MM.1S (cell line): ENCODE data around the gene NPR3.

Experiments used
- DNase-seq: peaks from one replicate; pipeline ENCODE4 v3.0.0-alpha.2; 2015
- H2AFZ ChIP-seq: fragments of 300-600 bp; sonication (generic); 2 replicates; pipeline ENCODE4 v1.6.0; 2016; ENCODE audit warnings: antibody characterized with exemption, low read length
- H3F3A ChIP-seq: fragments of 300-600 bp; sonication (generic); 2 replicates; pipeline ENCODE4 v1.6.1; 2016; ENCODE audit warnings: mild to moderate bottlenecking, antibody characterized with exemption, low read length, moderate library complexity, mixed read lengths; ENCODE audit not compliant: insufficient read depth
- H3K27ac ChIP-seq: fragments of 300-600 bp; sonication (generic); 2 replicates; pipeline ENCODE4 v1.5.1; 2016; ENCODE audit warnings: mild to moderate bottlenecking, low read length
- H3K27me3 ChIP-seq: fragments of 300-600 bp; sonication (generic); replicated peaks from 2 replicates; pipeline ENCODE4 v1.6.0; 2016; ENCODE audit warnings: low read length; ENCODE audit not compliant: insufficient read depth
- H3K36me3 ChIP-seq: fragments of 300-600 bp; sonication (generic); replicated peaks from 2 replicates; pipeline ENCODE4 v1.6.1; 2016; ENCODE audit warnings: mild to moderate bottlenecking, low read length, mixed read lengths; ENCODE audit not compliant: insufficient read depth
- H3K4me1 ChIP-seq: fragments of 300-600 bp; sonication (generic); 2 replicates; pipeline ENCODE4 v1.6.1; 2016; ENCODE audit warnings: low read length, mixed read lengths
- H3K4me2 ChIP-seq: fragments of 300-600 bp; sonication (generic); 2 replicates; pipeline ENCODE4 v1.6.0; 2016; ENCODE audit warnings: low read depth, low read length
- H3K4me3 ChIP-seq: fragments of 300-600 bp; sonication (generic); 2 replicates; pipeline ENCODE4 v1.5.1; 2016; ENCODE audit warnings: low read length, mixed read lengths
- H3K79me2 ChIP-seq: fragments of 300-600 bp; sonication (generic); 2 replicates; pipeline ENCODE4 v1.6.1; 2016; ENCODE audit warnings: mixed run types, low read length, mixed read lengths
- H3K9ac ChIP-seq: fragments of 300-600 bp; sonication (generic); 2 replicates; pipeline ENCODE4 v1.6.1; 2016; ENCODE audit warnings: low read length, mixed read lengths
- H3K9me2 ChIP-seq: fragments of 300-600 bp; sonication (generic); replicated peaks from 2 replicates; pipeline ENCODE4 v1.6.1; 2016; ENCODE audit warnings: mild to moderate bottlenecking, low read length, mixed read lengths; ENCODE audit not compliant: insufficient read depth
- H3K9me3 ChIP-seq: fragments of 300-600 bp; sonication (generic); replicated peaks from 2 replicates; pipeline ENCODE4 v1.6.1; 2016; ENCODE audit warnings: mild to moderate bottlenecking, low read length, mixed read lengths; ENCODE audit not compliant: insufficient read depth
- H4K20me1 ChIP-seq: fragments of 300-600 bp; sonication (generic); 2 replicates; pipeline ENCODE4 v1.6.1; 2016; ENCODE audit warnings: mild to moderate bottlenecking, low read length, moderate library complexity, mixed read lengths; ENCODE audit not compliant: insufficient read depth
- EZH2 ChIP-seq: fragments of 300-600 bp; sonication (generic); optimal IDR thresholded peaks from 2 replicates; pipeline ENCODE3; 2017; ENCODE audit warnings: low read depth, mild to moderate bottlenecking, antibody characterized with exemption, low read length, mixed read lengths
- EZH2phosphoT487 ChIP-seq: fragments of 300-600 bp; sonication (generic); IDR thresholded peaks from 2 replicates; pipeline ENCODE4 v1.6.1; 2018; ENCODE audit warnings: antibody characterized with exemption, low read length
- TF ChIP-seq, protein P1 (sequence below): fragments of 300-600 bp; sonication (generic); IDR thresholded peaks from 2 replicates; pipeline ENCODE4 v1.5.1; 2016; ENCODE audit warnings: antibody characterized with exemption, low read length, mixed read lengths

NPR3 gene

DNA sequence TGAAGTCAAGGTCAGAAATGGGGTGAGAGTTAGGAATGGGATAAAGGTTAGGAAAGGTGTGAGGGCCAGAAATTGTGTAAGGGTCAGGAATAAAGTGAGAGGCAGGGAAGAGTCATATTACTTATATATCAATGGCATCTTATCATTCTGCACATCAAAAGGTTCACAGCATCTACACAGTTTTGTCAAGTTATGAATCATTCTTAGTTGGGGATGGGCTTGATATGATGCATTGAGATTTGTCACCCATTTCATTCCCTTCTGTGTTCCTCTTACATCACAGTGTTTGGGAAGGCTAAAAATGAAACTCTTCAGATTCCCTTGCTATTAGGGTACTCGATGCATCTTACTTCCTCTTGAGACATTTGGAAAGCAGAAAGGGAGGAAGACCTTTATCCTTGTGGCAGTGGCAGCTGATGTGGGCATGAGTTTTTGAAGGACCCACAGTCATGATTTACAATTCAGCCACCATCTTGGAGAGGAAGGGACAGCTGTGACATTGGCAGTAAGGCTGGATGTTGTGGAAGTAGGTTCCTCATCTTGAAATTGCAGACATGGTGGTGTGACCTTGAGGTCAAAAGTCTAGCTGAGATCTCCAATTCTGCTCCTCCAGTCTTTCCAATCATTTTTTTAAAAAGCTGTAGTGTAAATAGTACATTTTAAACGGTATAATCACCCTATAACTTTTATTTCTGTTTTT lies 24.2 kb upstream of the NPR3 start:
- no peaks in the 10 kb centered on the region for H3K9me3 ChIP-seq
- no peaks in the 10 kb centered on the region for H3K4me1 ChIP-seq
- H3K9me2 ChIP-seq: no peaks in the 10 kb centered on the region
- no peaks in the 10 kb centered on the region for H3K36me3 ChIP-seq
- DNase-seq: no peak
- H2AFZ ChIP-seq: no peak overlapping the region
- TF ChIP-seq EZH2phosphoT487: no peak
- TF ChIP-seq, protein P1, sequence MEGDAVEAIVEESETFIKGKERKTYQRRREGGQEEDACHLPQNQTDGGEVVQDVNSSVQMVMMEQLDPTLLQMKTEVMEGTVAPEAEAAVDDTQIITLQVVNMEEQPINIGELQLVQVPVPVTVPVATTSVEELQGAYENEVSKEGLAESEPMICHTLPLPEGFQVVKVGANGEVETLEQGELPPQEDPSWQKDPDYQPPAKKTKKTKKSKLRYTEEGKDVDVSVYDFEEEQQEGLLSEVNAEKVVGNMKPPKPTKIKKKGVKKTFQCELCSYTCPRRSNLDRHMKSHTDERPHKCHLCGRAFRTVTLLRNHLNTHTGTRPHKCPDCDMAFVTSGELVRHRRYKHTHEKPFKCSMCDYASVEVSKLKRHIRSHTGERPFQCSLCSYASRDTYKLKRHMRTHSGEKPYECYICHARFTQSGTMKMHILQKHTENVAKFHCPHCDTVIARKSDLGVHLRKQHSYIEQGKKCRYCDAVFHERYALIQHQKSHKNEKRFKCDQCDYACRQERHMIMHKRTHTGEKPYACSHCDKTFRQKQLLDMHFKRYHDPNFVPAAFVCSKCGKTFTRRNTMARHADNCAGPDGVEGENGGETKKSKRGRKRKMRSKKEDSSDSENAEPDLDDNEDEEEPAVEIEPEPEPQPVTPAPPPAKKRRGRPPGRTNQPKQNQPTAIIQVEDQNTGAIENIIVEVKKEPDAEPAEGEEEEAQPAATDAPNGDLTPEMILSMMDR: no peak
- no peak for TF ChIP-seq EZH2
- H3K27ac ChIP-seq: no peak overlapping the region
- no peaks in the 10 kb centered on the region for H4K20me1 ChIP-seq
- H3K4me2 ChIP-seq: no peak overlapping the region
- no peak overlapping the region for H3K9ac ChIP-seq
- H3K79me2 ChIP-seq: no peaks in the 10 kb centered on the region
- H3K4me3 ChIP-seq: no peak overlapping the region
- no peaks in the 10 kb centered on the region for H3K27me3 ChIP-seq
- H3F3A ChIP-seq: no peaks in the 10 kb centered on the region

DNA sequence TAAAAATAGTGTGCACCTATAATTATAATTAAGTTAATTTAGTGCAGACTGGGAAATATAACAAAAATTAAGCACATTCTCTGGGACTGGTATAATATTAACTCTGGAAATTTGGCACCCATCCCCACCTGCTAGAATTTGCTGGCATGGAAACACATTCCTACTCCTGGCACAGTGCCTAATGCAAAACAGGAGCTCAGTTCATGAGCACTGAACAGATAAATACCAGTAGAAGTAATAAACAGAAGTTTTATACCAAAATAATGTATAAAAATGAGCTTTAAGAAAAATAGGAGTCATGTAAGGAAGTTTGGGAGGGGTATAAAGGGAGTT lies 23.7 kb upstream of the NPR3 start:
- no peak for TF ChIP-seq EZH2
- no peaks in the 10 kb centered on the region for H4K20me1 ChIP-seq
- H3K4me3 ChIP-seq: no peak overlapping the region
- H3F3A ChIP-seq: no peaks in the 10 kb centered on the region
- H3K9me3 ChIP-seq: no peaks in the 10 kb centered on the region
- H3K4me1 ChIP-seq: no peaks in the 10 kb centered on the region
- no peak overlapping the region for H3K9ac ChIP-seq
- no peak for DNase-seq
- H3K27me3 ChIP-seq: no peaks in the 10 kb centered on the region
- no peak overlapping the region for H3K4me2 ChIP-seq
- no peak overlapping the region for H3K27ac ChIP-seq
- H3K79me2 ChIP-seq: no peaks in the 10 kb centered on the region
- no peaks in the 10 kb centered on the region for H3K9me2 ChIP-seq
- H2AFZ ChIP-seq: no peak overlapping the region
- H3K36me3 ChIP-seq: no peaks in the 10 kb centered on the region

DNA sequence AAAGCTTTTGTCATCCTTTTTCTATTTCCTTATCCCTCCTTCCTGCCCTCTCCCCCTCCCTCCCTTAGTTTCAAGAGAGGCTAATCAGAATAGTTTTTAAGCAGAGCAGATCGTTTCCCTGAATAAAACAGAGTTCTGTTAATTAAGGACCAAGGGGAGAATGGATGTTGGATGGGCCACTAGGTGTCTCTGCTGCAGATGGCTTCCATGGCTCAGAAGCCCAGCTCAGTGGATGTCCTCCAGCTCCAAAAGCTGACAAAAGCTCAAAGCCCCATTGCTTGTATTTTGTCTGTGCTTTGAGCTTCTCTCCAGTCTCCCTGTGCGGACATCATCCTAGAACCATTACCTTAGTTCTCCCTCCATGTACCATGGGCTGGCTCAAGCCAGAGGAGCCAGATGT lies 21.0 kb upstream of the NPR3 start:
- H3K4me2 ChIP-seq: no peak overlapping the region
- no peaks in the 10 kb centered on the region for H3K9me3 ChIP-seq
- TF ChIP-seq EZH2: no peak
- TF ChIP-seq, protein P1: no peak; the same call in 1 of the 2 replicates
- no peak for TF ChIP-seq EZH2phosphoT487
- H3K27ac ChIP-seq: no peak overlapping the region
- no peak overlapping the region for H3K9ac ChIP-seq
- no peak overlapping the region for H3K4me3 ChIP-seq
- H3K9me2 ChIP-seq: no peaks in the 10 kb centered on the region
- no peak overlapping the region for H2AFZ ChIP-seq
- H3F3A ChIP-seq: no peaks in the 10 kb centered on the region
- no peak for DNase-seq
- H3K27me3 ChIP-seq: no peaks in the 10 kb centered on the region
- H4K20me1 ChIP-seq: no peaks in the 10 kb centered on the region
- H3K36me3 ChIP-seq: no peaks in the 10 kb centered on the region
- no peaks in the 10 kb centered on the region for H3K4me1 ChIP-seq
- H3K79me2 ChIP-seq: no peaks in the 10 kb centered on the region

DNA sequence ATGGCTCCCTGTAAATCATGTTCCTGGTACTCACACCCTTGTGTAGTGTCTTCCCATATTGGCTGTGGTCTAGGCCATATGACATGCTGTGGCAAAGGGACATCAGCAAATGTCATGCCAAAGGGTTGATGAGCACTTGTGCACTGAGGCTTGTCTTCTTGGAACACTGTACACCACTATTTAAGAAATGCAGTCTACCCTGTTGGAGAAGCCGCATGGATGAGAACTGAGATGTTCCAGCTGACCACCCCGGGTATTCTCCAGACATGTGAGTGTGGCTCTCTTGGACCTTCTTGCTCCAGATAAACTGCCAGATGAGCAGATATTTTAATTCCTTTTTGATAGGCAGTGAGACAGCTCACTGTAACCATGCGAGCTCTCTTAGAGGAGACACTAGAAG lies 20.5 kb upstream of the NPR3 start:
- Histone ChIP-seq H3K9ac (no peak overlapping the region), H3K9me3 (no peaks in the 10 kb centered on the region), H3K4me3 (no peak overlapping the region), H2AFZ (no peak overlapping the region), H3K4me1 (no peaks in the 10 kb centered on the region), H3K79me2 (no peaks in the 10 kb centered on the region), H4K20me1 (no peaks in the 10 kb centered on the region), H3K27ac (no peak overlapping the region), H3F3A (no peaks in the 10 kb centered on the region), H3K9me2 (no peaks in the 10 kb centered on the region), H3K4me2 (no peak overlapping the region), H3K27me3 (no peaks in the 10 kb centered on the region), H3K36me3 (no peaks in the 10 kb centered on the region)
- DNase-seq: no peak
- TF ChIP-seq EZH2phosphoT487: no peak
- no peak for TF ChIP-seq EZH2
- TF ChIP-seq, protein P1: no peak
